ENCODE data around the gene PLEKHA4.

The PLEKHA4 gene

DNA sequence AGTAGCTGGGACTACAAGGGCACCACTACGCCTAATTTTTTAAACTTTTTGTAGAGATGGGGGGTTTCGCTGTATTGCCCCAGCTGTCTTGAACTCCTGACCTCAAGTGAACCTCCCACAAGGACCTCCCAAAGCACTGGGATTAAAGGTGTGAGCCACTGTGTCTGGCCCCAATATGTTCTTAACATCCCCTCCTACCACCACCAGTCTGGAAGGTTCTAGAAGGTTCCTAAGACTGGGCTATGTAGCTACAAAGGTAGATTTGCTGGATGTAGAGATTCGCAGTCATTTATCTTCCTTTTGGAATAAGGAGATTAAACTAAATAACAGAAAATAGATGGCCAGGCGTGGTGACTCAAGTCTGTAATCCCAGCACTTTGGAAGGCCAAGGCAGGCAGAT is 37.5 kb downstream of the PLEKHA4 start:
- no peaks in the 10 kb centered on the region for H3F3A ChIP-seq (ENCODE audit: insufficient read depth)
- no peaks in the 10 kb centered on the region for H3K9me2 ChIP-seq (replicated peaks; ENCODE audit: insufficient read depth, low read length)
- no peaks in the 10 kb centered on the region for H3K9me3 ChIP-seq (ENCODE audit: insufficient read depth, low read length)
- no peak overlapping the region for H3K4me3 ChIP-seq (ENCODE audit: insufficient read depth, low read length, poor library complexity, severe bottlenecking)
- no peaks in the 10 kb centered on the region for H3K79me2 ChIP-seq (ENCODE audit: insufficient read depth, low read length)
- H3K27me3 ChIP-seq (ENCODE audit: low read length): no peaks in the 10 kb centered on the region
- H3K27ac ChIP-seq (ENCODE audit: low read depth, low read length): no peak overlapping the region
- no peak overlapping the region for H2AFZ ChIP-seq (ENCODE audit: low read depth, low read length, severe bottlenecking)
- H3K9ac ChIP-seq (ENCODE audit: low read length): no peak overlapping the region
- no peak overlapping the region for H3K4me2 ChIP-seq (ENCODE audit: low read depth, low read length, poor library complexity, severe bottlenecking)
- H3K36me3 ChIP-seq (ENCODE audit: low read length): no peaks in the 10 kb centered on the region
- TF ChIP-seq, protein P1, sequence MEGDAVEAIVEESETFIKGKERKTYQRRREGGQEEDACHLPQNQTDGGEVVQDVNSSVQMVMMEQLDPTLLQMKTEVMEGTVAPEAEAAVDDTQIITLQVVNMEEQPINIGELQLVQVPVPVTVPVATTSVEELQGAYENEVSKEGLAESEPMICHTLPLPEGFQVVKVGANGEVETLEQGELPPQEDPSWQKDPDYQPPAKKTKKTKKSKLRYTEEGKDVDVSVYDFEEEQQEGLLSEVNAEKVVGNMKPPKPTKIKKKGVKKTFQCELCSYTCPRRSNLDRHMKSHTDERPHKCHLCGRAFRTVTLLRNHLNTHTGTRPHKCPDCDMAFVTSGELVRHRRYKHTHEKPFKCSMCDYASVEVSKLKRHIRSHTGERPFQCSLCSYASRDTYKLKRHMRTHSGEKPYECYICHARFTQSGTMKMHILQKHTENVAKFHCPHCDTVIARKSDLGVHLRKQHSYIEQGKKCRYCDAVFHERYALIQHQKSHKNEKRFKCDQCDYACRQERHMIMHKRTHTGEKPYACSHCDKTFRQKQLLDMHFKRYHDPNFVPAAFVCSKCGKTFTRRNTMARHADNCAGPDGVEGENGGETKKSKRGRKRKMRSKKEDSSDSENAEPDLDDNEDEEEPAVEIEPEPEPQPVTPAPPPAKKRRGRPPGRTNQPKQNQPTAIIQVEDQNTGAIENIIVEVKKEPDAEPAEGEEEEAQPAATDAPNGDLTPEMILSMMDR (IDR thresholded peaks at IDR 0.05; ENCODE audit: insufficient read depth, low read length, poor library complexity, severe bottlenecking): no peak
- TF ChIP-seq EZH2phosphoT487 (conservative IDR thresholded peaks at IDR 0.05; ENCODE audit: low read length): no peak
- no peaks in the 10 kb centered on the region for H4K20me1 ChIP-seq (ENCODE audit: low read depth, low read length)

GRCh38 chr19:48830088-48830487 is 38.3 kb downstream of the PLEKHA4 start:
- no peaks in the 10 kb centered on the region for H3K9me3 ChIP-seq (ENCODE audit: insufficient read depth, low read length)
- H3K4me3 ChIP-seq (ENCODE audit: insufficient read depth, low read length, poor library complexity, severe bottlenecking): no peak overlapping the region
- H3K27ac ChIP-seq (ENCODE audit: low read depth, low read length): no peak overlapping the region
- H3F3A ChIP-seq (ENCODE audit: insufficient read depth): no peaks in the 10 kb centered on the region
- no peaks in the 10 kb centered on the region for H3K9me2 ChIP-seq (replicated peaks; ENCODE audit: insufficient read depth, low read length)
- H4K20me1 ChIP-seq (ENCODE audit: low read depth, low read length): no peaks in the 10 kb centered on the region
- no peaks in the 10 kb centered on the region for H3K79me2 ChIP-seq (ENCODE audit: insufficient read depth, low read length)
- H3K36me3 ChIP-seq (ENCODE audit: low read length): no peaks in the 10 kb centered on the region
- TF ChIP-seq, protein P1 (IDR thresholded peaks at IDR 0.05; ENCODE audit: insufficient read depth, low read length, poor library complexity, severe bottlenecking): no peak
- TF ChIP-seq EZH2phosphoT487 (conservative IDR thresholded peaks at IDR 0.05; ENCODE audit: low read length): no peak
- no peak overlapping the region for H3K4me2 ChIP-seq (ENCODE audit: low read depth, low read length, poor library complexity, severe bottlenecking)
- no peak overlapping the region for H3K9ac ChIP-seq (ENCODE audit: low read length)
- H2AFZ ChIP-seq (ENCODE audit: low read depth, low read length, severe bottlenecking): no peak overlapping the region
- H3K27me3 ChIP-seq (ENCODE audit: low read length): no peaks in the 10 kb centered on the region

DNA sequence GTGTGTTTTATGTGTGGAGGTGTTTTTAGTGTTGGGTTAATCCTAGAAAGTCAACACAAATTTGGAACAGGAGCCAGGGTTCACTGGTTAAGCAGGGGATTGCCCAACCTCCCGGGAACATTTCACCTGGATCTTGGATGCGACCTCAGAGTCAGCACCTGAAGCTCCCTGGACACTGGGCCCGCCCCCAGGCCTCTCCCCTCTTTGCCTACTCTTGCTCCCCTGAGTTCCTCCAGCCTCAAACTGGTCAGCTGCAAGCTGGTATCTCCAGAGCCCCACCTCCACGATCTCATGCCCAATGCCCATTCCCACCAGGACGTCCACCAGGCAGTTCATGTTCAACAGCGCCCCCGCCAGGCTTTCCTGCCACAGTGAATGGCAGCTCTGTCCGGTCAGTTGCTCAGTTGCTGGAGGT is 41.8 kb downstream of the PLEKHA4 start:
- no peak overlapping the region for H3K4me2 ChIP-seq (ENCODE audit: low read depth, low read length, poor library complexity, severe bottlenecking)

More for the DNA sequence above, 41.8 kb downstream of the PLEKHA4 start:
- Histone ChIP-seq H3K27ac (ENCODE audit: low read depth, low read length) (no peak overlapping the region), H3F3A (ENCODE audit: insufficient read depth) (no peaks in the 10 kb centered on the region), H3K9ac (ENCODE audit: low read length) (no peak overlapping the region), H3K36me3 (ENCODE audit: low read length) (no peaks in the 10 kb centered on the region), H3K27me3 (ENCODE audit: low read length) (no peaks in the 10 kb centered on the region), H2AFZ (ENCODE audit: low read depth, low read length, severe bottlenecking) (no peak overlapping the region), H3K79me2 (ENCODE audit: insufficient read depth, low read length) (no peaks in the 10 kb centered on the region), H3K9me2 (replicated peaks; ENCODE audit: insufficient read depth, low read length) (no peaks in the 10 kb centered on the region), H3K4me3 (ENCODE audit: insufficient read depth, low read length, poor library complexity, severe bottlenecking) (no peak overlapping the region), H3K9me3 (ENCODE audit: insufficient read depth, low read length) (no peaks in the 10 kb centered on the region), H4K20me1 (ENCODE audit: low read depth, low read length) (no peaks in the 10 kb centered on the region)
- TF ChIP-seq EZH2phosphoT487 (conservative IDR thresholded peaks at IDR 0.05; ENCODE audit: low read length): no peak
- TF ChIP-seq, protein P1 (IDR thresholded peaks at IDR 0.05; ENCODE audit: insufficient read depth, low read length, poor library complexity, severe bottlenecking): peak; percentile 13

All from SU-DHL-6 (cell line).